ENCODE results near the gene CRTC3.
A peak's percentile ranks its signal among the peaks of the same experiment; 100 is the strongest.
"Not testable (repeated sequence)": the region's sequence is repeated elsewhere in the genome, so short reads cannot be mapped to it uniquely, and the experiment has no call there.

The CRTC3 gene

DNA sequence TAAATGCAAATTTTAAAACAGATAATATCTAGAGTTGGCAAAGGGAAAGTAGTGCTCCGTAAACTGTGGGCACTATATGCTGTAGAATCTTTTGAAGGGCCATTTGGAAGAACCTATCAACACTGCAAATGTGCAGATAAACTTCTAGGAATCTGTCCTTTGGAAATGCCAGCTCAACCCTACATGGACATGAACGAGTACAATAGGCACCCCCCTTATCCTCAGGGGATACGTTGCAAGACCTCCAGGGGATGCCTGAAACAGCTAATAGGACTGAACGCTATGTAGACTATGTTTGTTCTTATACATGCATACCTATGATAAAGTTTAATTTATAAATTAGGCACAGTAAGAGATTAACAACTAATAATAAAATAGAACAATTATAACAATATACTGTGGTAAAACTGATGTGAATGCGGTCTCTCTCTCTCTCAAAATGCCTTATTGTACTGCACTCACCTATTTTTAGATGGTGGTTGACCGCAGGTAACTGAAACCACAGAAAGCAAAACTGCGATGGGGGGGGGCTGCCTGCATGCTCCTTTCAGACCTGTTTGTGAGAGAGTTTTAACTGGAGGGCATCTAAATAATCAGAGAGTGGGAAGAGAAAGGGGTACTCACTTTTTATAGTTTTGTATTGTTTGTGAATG is 127.9 kb downstream of the CRTC3 start:
- peak; percentile 62 for DNase-seq

- no peak for DNase-seq
Observed at GRCh38 chr15:90659481-90659880, 129.8 kb downstream of the CRTC3 start.

- peak; percentile 57 for DNase-seq
Observed at GRCh38 chr15:90660195-90660998, 130.7 kb downstream of the CRTC3 start.

- not testable (repeated sequence) for DNase-seq
Observed at GRCh38 chr15:90660999-90661330, 131.2 kb downstream of the CRTC3 start.

DNA sequence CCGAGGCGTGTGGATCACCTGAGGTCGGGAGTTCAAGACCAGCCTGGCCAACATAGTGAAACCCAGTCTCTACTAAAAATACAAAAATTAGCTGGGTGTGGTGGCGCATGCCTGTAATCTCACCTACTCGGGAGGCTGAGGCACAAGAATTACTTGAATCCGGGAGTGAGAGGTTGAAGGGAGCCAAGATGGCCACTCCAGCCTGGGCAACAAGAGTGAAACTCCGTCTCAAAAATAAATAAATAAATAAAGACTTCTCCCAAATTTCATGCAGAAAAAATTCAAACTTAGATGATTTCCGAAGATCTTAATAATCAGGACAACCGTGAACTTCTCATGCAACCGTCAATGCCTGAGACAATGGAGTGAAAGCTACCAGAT is 134.3 kb downstream of the CRTC3 start:
- DNase-seq = not testable (repeated sequence)

- no peak for DNase-seq
Observed at GRCh38 chr15:90664650-90665287, 135.0 kb downstream of the CRTC3 start.

DNA sequence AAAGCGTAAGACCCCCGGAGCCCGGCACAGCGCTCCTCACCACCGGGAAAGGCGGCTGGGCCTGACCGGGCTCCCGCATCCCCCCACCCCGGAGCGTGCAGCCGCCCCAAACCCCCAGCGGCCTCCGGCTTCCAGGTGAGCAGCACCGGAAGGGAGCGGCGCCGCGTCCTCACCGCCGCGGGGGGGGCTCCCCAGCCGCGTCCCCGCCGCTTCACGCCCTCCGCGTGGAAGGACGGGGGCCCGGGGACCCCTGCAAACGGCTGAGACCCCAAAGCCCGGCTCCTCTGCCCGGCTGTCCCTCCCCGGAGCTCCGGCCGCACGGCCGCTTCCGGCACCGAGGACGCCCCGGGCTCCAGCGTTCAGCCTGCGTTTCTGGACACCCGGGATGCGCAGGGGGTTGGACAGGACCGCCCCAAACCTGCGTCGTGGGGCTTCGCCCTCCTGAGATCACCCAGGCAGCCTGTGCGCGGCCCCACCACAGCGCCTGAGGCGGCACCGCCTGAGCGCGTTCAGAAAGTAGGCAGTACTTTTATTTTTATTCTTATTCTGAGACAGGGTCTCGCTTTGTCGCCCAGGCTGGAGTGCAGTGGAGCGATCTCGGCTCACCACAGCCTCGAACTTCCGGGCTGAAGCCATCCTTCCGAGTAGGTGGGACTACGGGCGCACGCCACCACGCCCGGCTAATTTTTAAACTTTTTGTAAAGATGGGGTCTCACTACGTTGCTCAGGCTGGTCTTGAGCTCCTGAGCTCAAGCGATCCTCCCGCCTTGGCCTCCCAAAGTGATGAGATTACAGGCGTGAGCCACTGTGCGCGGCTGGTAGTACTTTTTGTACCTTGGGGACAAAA is 135.8 kb downstream of the CRTC3 start:
- DNase-seq = no peak

DNA sequence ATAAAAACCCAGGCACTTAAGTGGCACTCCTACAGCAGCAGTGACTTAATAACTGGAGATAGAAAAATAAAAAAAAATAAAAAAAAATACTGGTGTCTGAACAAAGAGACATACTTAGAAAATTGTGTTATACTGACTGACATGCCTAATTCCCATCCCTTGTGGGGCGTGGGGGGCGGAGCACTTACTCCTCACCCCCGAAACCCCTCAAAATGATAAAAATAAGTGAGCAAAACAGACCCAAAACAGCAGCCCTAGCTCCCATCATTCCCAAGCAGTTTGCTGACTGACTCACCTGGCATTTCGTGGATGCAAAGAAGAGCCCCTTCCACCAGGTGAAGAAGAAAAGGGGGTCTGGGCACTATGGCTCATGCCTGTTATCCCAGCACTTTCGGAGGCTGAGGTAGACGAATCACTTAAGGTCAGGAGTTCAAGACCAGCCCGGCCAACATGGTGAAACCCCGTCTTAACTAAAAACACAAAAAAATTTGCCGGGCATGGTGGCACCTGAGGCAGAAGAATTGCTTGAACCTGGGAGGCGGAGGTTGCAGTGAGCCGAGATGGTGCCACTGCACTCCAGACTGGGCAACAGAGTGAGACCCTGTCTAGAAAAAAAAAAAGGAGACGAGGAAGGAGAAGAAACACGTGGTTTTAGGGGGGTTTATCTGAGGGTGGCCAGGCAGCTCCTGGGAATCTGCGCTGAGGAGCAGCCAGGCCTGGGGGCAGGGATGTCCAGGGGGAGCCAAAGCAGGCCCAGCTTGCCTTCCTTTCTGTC is 136.6 kb downstream of the CRTC3 start:
- no peak for DNase-seq

DNA sequence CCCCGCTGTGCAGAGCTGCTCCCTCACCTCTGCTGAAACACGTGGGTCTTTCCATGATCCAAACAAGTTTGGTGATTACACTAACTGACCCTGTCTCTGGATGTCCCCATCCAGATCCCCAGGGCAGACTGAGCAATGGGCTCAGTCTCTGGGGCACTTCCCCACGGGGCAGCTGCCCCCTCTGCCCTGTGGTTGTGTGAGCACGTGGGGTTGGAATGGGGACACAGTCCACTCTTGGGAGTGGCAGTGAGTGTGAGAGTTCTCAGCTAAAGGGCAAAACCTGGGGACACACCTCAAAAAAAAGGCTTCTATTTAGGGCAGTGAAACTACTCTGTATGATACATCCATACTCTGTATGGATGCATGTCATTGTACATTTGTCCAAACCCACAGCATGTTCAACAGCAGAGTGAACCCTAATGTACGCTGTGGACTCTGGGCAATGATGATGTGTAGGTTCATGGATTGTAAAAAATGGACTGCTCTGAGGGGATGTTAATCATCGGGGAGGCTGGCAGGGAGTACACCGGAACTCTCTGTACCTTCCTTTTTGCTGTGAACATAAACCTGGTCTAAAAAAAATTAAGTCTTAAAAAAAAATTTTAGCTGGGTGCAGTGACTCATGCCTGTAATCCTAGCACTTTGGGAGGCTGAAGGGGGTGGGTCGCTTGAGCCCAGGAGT is 137.5 kb downstream of the CRTC3 start:
- no peak for DNase-seq

DNA sequence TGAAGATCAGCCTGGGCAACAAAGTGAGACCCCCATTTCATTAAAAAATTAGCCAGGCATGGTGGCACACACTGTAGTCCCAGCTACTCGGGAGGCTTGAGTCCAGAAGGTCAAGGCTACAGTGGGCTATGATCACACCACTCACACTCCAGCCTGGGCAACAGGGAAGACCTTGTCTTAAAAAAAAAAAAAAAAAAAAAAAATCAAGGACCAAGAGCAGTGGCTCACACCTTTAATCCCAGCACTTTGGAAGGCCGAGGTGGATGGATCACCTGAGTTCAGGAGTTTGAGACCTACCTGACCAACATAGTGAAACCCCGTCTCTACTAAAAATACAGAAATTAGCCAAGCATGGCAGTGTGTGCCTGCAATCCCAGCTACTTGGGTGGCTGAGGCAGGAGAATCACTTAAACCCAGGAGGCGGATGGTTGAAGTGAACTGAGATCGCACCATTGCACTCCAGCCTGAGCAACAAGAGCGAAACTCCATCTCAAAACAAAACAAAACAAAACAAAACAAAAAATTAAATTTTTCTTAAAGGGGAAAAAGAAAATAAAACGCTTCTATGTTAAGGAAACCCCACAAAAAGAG is 138.1 kb downstream of the CRTC3 start:
- not testable (repeated sequence) for DNase-seq

- not testable (repeated sequence) for DNase-seq
Observed at GRCh38 chr15:90670631-90671030, 140.9 kb downstream of the CRTC3 start.

- no peak for DNase-seq
Observed at GRCh38 chr15:90671216-90671615, 141.5 kb downstream of the CRTC3 start.

- not testable (repeated sequence) for DNase-seq
Observed at GRCh38 chr15:90673357-90673756, 143.6 kb downstream of the CRTC3 start.

DNA sequence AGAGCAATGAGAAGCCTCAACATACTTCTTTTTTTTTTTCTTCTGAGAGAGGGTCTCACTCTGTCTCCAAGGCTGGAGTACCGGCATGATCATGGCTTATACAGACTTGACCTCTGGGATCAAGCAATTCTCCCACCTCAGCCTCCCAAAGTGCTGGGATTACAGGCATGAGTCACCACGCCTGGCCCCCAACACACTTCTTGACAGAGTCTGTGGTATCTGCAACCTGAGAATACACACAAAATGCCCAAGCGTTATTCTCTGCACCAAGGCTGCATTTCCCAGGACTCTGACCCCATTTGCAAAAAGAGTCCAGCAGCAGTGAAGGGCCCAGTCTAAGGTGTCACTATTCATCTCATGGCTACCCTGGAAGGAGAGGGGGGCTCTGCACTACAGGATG is 144.8 kb downstream of the CRTC3 start:
- DNase-seq = no peak

GRCh38 chr15:90675464-90675863 is 145.7 kb downstream of the CRTC3 start:
- no peak for DNase-seq

- DNase-seq = no peak
Observed at GRCh38 chr15:90677807-90678790, 148.4 kb downstream of the CRTC3 start.

DNA sequence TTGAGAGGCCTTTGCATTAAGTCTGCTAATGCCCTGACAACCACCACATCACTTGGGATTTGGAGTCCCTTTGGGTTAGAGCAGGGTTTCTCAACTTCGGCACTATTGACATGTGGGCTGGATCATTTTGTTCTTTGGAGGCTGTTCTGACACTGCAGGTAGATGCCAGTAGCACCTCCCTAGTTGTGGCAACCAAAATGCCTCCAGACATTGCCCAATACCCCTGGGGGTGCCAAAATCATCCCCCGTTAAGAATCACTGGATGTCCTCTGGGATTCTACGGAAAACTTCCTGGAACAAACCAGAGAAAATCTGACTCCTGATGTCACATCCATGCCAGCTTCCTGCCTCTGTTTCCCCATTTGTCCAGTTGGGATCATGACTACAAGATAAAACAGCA is 150.2 kb downstream of the CRTC3 start:
- DNase-seq = no peak

GRCh38 chr15:90680371-90680935 is 150.7 kb downstream of the CRTC3 start:
- no peak for DNase-seq

- no peak for DNase-seq
Observed at GRCh38 chr15:90681056-90681455, 151.3 kb downstream of the CRTC3 start.

DNA sequence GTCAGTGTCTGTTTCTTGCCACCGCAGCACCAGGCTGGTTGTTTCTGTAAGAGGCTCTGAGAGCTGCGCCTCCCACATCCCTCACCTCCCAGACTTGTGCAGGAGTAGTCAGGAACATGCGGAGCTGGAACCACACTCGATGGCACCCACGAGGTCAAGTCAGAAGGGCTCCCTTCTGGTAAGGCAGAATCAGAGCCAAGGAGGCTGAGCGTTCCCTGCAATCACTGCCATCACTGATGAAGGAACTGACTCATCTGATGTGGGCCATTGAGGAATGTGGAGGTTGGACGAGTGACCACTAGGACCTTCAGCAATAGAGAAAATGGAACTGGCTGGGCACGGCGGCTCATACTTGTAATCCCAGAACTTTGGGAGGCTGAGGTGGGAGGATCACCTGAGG is 151.8 kb downstream of the CRTC3 start:
- DNase-seq = no peak
